Mesothelial cell of epicardium (in vitro differentiated cells): ENCODE measurements around the gene PREX1. TPM values are rescaled to one million over a fixed set of nuclear protein-coding genes. Genes with fewer than 3 reads are reported as not detected.
"Not testable (repeated sequence)": the region's sequence is repeated elsewhere in the genome, so short reads cannot be mapped to it uniquely, and the experiment has no call there.

ENCODE experiments used
- DNase-seq, 2 experiments: peaks; one replicate each; pipeline ENCODE4 v3.0.0; 2021; ENCODE audit warnings: low spot score in 2 of 2; ENCODE audit not compliant: unreplicated experiment in 2 of 2
- H3K27ac Mint-ChIP-seq: 2 replicates; pipeline ENCODE4 v1.8.0; 2021; ENCODE audit warnings: mixed read lengths
- H3K27me3 Mint-ChIP-seq: 2 replicates; pipeline ENCODE4 v1.8.0; 2021; ENCODE audit warnings: low read depth, mixed read lengths
- H3K36me3 Mint-ChIP-seq: 2 replicates; pipeline ENCODE4 v1.8.0; 2021; ENCODE audit warnings: mixed read lengths
- H3K4me1 Mint-ChIP-seq: 2 replicates; pipeline ENCODE4 v1.8.0; 2021; ENCODE audit warnings: mixed read lengths
- H3K4me3 Mint-ChIP-seq: 2 replicates; pipeline ENCODE4 v1.8.0; 2021; ENCODE audit warnings: mild to moderate bottlenecking, moderate library complexity, mixed read lengths
- H3K9me3 Mint-ChIP-seq: 2 replicates; pipeline ENCODE4 v1.8.0; 2021; ENCODE audit warnings: mixed read lengths
- CTCF ChIP-seq: fragments of 200-600 bp; sonication (generic); IDR thresholded peaks from one replicate; pipeline ENCODE4 v1.5.0; 2021; ENCODE audit warnings: antibody characterized with exemption; ENCODE audit not compliant: unreplicated experiment
- total RNA-seq: library from RNA; stranded (reverse); gene quantifications from 3 replicates; pipeline ENCODE4 v1.2.1, GENCODE V29; 2021

The PREX1 gene
- total RNA-seq, 1 donor from 2014 or later = 8.3 TPM

- peaks cover 8% of the 10 kb centered on the region for H3K9me3 Mint-ChIP-seq
- H3K36me3 Mint-ChIP-seq = no peaks in the 10 kb centered on the region
- no peak overlapping the region for H3K4me3 Mint-ChIP-seq
- no peak for TF ChIP-seq CTCF
- no peak for DNase-seq
- H3K27me3 Mint-ChIP-seq = peaks cover 3% of the 10 kb centered on the region
- H3K27ac Mint-ChIP-seq = no peak overlapping the region
- peaks cover 16% of the 10 kb centered on the region for H3K4me1 Mint-ChIP-seq
Observed at GRCh38 chr20:48815537-48815936, 12.3 kb downstream of the PREX1 start.

GRCh38 chr20:48814633-48815032, 13.2 kb downstream of the PREX1 start:
- Mint-ChIP-seq H3K9me3 (peaks cover 8% of the 10 kb centered on the region), H3K4me1 (peaks cover 11% of the 10 kb centered on the region), H3K4me3 (no peak overlapping the region), H3K27me3 (peaks cover 3% of the 10 kb centered on the region), H3K36me3 (no peaks in the 10 kb centered on the region), H3K27ac (no peak overlapping the region)
- no peak for DNase-seq
- TF ChIP-seq CTCF = no peak

- Mint-ChIP-seq H3K36me3 (no peaks in the 10 kb centered on the region), H3K27ac (no peak overlapping the region), H3K27me3 (peaks cover 3% of the 10 kb centered on the region), H3K9me3 (peaks cover 8% of the 10 kb centered on the region), H3K4me3 (no peak overlapping the region), H3K4me1 (peaks cover 11% of the 10 kb centered on the region)
- TF ChIP-seq CTCF = no peak
- DNase-seq = no peak
Observed at GRCh38 chr20:48813930-48814546, 13.8 kb downstream of the PREX1 start.

GRCh38 chr20:48813446-48813747, 14.4 kb downstream of the PREX1 start:
- H3K27ac Mint-ChIP-seq = no peak overlapping the region
- H3K4me1 Mint-ChIP-seq = peaks cover 10% of the 10 kb centered on the region
- no peak for TF ChIP-seq CTCF
- no peak for DNase-seq
- no peak overlapping the region for H3K4me3 Mint-ChIP-seq
- peaks cover 3% of the 10 kb centered on the region for H3K27me3 Mint-ChIP-seq
- no peaks in the 10 kb centered on the region for H3K36me3 Mint-ChIP-seq
- H3K9me3 Mint-ChIP-seq = peaks cover 12% of the 10 kb centered on the region

GRCh38 chr20:48812600-48813445, 15.0 kb downstream of the PREX1 start:
- Mint-ChIP-seq H3K27me3 (peaks cover 3% of the 10 kb centered on the region), H3K27ac (no peak overlapping the region), H3K9me3 (peaks cover 12% of the 10 kb centered on the region), H3K36me3 (no peaks in the 10 kb centered on the region), H3K4me1 (peaks cover 4% of the 10 kb centered on the region), H3K4me3 (no peak overlapping the region)
- no peak for TF ChIP-seq CTCF
- DNase-seq = no peak

GRCh38 chr20:48812114-48812513, 15.7 kb downstream of the PREX1 start:
- DNase-seq, H3K4me1 Mint-ChIP-seq, H3K36me3 Mint-ChIP-seq, H3K27ac Mint-ChIP-seq, H3K4me3 Mint-ChIP-seq, H3K27me3 Mint-ChIP-seq: not testable (repeated sequence)
- H3K9me3 Mint-ChIP-seq = peaks cover 17% of the 10 kb centered on the region
